Activated CD4-positive, alpha-beta T cell treated with anti-CD3 and anti-CD28 coated beads for 4 hours (primary cell): ENCODE data around the gene POLR3G.

Experiments
- DNase-seq, 2 donors: peaks; one replicate each; pipeline ENCODE4 v3.0.0-alpha.2; 2020

Gene POLR3G

GRCh38 chr5:90554358-90555006, 79.8 kb downstream of the POLR3G start:
- no peak for DNase-seq

GRCh38 chr5:90555666-90556065, 81.0 kb downstream of the POLR3G start:
- DNase-seq = no peak

GRCh38 chr5:90557391-90557790, 82.7 kb downstream of the POLR3G start:
- no peak for DNase-seq

DNA sequence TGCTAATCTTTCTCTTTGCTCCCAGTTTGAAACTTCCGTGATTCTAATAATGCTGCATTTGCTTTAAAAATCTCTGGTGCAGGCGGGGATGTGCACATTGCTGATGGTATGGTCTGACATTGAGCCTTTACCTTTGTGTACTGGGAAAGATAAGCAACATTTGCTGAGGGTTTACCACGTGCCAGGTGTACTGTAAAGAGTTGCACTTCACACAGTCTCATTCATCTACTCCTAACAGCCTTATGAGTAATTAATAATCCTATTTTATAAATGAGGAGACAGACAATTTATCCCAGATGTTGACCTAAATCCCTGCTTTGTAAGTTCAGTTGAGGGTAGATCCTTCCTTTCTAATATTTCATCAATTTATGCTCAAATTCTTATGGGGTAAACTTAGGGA, 83.2 kb downstream of the POLR3G start:
- DNase-seq = no peak

DNA sequence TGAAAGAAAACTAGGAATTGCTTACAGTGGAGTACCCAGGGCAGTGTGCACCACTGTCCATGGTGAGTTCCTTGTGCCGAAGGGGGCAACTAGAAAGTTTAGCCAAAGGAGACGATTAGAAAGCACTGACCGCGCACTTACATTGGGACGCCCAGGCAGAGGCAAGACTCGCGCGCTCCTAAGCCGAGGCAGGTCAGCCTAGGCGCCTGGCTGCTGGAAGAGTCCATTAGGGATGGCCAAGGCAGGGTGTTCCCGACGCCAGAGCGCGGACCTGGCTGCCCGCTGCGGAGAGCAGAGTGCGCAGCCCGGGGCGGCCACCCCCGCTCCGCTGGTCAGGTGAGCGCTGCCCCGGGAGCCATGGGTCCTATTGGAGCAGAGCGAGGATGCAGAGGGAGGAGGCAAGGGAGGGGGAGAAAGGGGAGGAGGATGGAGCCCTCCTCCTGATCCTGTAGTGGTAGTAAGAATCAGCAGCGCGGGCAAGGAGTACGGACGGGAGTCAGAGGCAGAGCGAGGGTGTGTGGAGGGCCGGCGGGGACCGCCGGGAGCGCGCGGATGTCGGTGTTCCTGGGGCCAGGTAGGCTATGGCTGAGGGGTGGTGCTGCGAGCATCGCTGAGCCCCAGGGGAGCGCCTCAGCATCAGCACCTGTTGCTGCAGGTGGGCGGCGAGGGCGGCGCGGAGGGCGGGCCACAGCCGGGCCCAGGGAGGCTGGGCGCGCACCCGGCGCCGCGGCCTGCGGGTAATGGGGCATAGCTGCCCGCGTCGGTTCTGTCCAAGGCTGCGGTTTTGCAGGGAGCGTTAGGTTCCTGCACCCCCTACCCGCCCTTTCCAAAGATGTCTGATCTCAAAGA, 83.9 kb downstream of the POLR3G start, which contains the start of gene ADGRV1:
Gene ADGRV1, plus strand, starts transcription at position 454 of the 849 bp plus-strand sequence. Its CDS starts 99 bp downstream, at position 553.
- no peak for DNase-seq

GRCh38 chr5:90560771-90561170, 86.1 kb downstream of the POLR3G start:
- no peak for DNase-seq

DNA sequence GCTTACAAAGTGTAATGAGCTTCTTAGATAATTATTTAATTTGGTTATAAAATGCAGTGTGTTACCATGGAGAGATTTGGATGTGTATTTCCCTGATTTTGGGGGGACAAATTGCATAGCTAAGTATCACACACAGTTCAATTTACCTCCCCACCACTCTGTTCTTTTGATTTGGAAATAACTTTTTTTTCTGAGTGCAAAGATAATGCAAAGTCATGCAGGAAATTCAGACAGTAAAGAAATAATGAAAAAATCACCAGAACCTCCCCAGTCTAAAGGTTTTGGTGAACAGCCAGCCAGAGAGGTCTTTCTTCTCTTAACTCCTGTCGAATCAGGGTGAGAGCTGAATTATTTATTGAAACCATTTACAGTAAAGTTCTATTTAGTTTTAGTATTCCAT, 87.1 kb downstream of the POLR3G start:
- DNase-seq = no peak

DNA sequence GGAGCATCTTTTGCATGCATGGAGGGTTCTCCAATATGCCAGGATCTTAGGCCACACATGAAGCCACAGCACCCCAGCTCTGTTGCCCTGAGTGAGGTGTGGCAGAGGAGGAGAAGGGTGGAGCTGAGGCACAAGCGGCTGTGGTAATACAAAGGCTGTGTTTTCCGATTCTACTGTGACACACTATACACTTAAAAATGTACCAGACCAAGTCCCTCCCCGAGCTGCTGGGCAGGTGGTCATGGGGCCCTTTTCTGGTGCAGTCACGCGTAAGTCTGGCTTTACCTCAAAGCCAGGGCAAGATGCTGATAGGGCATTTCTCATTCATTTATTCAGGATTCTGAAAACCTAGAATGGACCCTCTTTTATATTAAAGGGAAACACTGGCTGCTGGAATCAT, 87.7 kb downstream of the POLR3G start:
- no peak for DNase-seq

DNA sequence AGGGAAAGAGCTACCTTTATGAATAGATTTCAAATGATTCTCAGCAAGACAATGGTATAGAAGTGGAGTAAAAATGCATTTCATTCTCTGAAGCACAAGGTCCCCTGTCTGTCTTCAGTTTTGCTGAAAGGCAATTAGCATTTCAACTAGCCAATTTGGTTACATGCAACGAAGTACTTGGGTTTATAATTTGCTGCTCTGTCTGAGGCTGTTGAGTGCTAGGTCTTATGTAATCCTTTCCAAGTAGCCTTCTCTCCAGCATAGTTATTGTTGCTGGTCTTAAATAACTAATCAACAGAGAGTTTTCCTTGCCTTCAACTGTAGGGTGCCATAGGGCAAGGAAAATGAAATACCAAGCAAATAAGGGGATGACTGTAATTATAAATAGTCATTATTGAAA, 88.4 kb downstream of the POLR3G start:
- DNase-seq = no peak
